Measurements from ENCODE around the gene CPXM2. TPM values are rescaled to one million over a fixed set of nuclear protein-coding genes. Genes with fewer than 3 reads are reported as not detected.

The CPXM2 gene
- total and polyA plus RNA-seq, 10 of the 15 experiments (the other 5 are each of a cell fraction or from before 2014, with no cell fraction given) = 0.08 to 1.1 (median 0.58) TPM

GRCh38 chr10:123748711-123749110, 142.9 kb downstream of the CPXM2 start (continued):
- no peak for TF ChIP-seq SMAD1 (IDR thresholded peaks at IDR 0.05; ENCODE audit: low read depth, partially characterized antibody)

GRCh38 chr10:123747426-123747825, 144.2 kb downstream of the CPXM2 start:
- intact Hi-C loops (cut with micrococcal nuclease; ENCODE audit: unreplicated experiment) (loop anchor here (10.0 kb wide), 1 partner anchor 217 kb away; no protein-coding TSS in a partner anchor), in situ Hi-C loops (cut with MboI) (no loop called here)
- no peak for FAIRE-seq
- Histone ChIP-seq H3K4me1 (ENCODE audit: control insufficient read depth, insufficient read depth, low read length) (no peaks in the 10 kb centered on the region), H3K36me3 (ENCODE audit: control insufficient read depth in 2 of 2, insufficient read depth in 2 of 2, low read length in 1 of 2) (no peaks in the 10 kb centered on the region), H3K4me3 (no peak overlapping the region), H3K27me3 (replicated peaks in 1 of 2; ENCODE audit: control insufficient read depth in 2 of 2, insufficient read depth in 2 of 2, low read length in 1 of 2) (peaks cover 2% of the 10 kb centered on the region in 2 experiments; a peak in 3 of 4 replicates), H4K20me1 (ENCODE audit: control insufficient read depth, insufficient read depth) (no peaks in the 10 kb centered on the region), H3K79me2 (ENCODE audit: control insufficient read depth, insufficient read depth, low read length) (no peaks in the 10 kb centered on the region), H3K4me2 (ENCODE audit: control insufficient read depth, insufficient read depth) (no peak overlapping the region), H3K9me3 (replicated peaks; ENCODE audit: control insufficient read depth, insufficient read depth, low read length) (no peaks in the 10 kb centered on the region), H3K27ac (ENCODE audit: control insufficient read depth, insufficient read depth) (no peak overlapping the region), H3K9ac (ENCODE audit: control insufficient read depth, insufficient read depth, low read length) (no peak overlapping the region), H2AFZ (ENCODE audit: control insufficient read depth, low read depth, low read length) (no peak overlapping the region)
- ChIA-PET SMC1A (ENCODE audit: uncharacterized antibody, unreplicated experiment) (no interaction called here), CTCF (no interaction called here), RAD21 (ENCODE audit: unreplicated experiment) (no interaction called here), POLR2A (no interaction called here)
- WGBS (ENCODE audit: insufficient coverage, insufficient replicate concordance, low lambda C conversion rate, missing lambda C conversion rate) = 28% methylated on average over 3 of the region's 3 CpGs
- DNase-seq (ENCODE audit: low read depth, low spot score) = no peak
- ATAC-seq = no peak
- TF ChIP-seq CHD2 (IDR thresholded peaks at IDR 0.05; ENCODE audit: borderline replicate concordance, low read depth, low read length) = no peak
- TF ChIP-seq BCLAF1 (IDR thresholded peaks at IDR 0.05) = no peak
- TF ChIP-seq SIN3A (IDR thresholded peaks at IDR 0.05; ENCODE audit: low read depth, low read length) = no peak
- TF ChIP-seq HDGF (IDR thresholded peaks at IDR 0.05) = no peak
- TF ChIP-seq RCOR1 (conservative IDR thresholded peaks at IDR 0.05; ENCODE audit: low read depth, low read length) = no peak
- TF ChIP-seq KLF5 (IDR thresholded peaks at IDR 0.05; ENCODE audit: partially characterized antibody) = no peak
- TF ChIP-seq EED (IDR thresholded peaks at IDR 0.05; ENCODE audit: low read depth) = no peak
- TF ChIP-seq SP1 (IDR thresholded peaks at IDR 0.05; ENCODE audit: low read depth, low read length) = no peak
- TF ChIP-seq ZBED1 (IDR thresholded peaks at IDR 0.05; ENCODE audit: borderline replicate concordance) = no peak
- TF ChIP-seq KAT2A (conservative IDR thresholded peaks at IDR 0.05; ENCODE audit: control insufficient read depth, low read depth, low read length) = no peak
- no peak for TF ChIP-seq GATAD2B (conservative IDR thresholded peaks at IDR 0.05; ENCODE audit: low read depth)
- TF ChIP-seq NR2C1 (IDR thresholded peaks at IDR 0.05) = no peak
- no TSS peak for BruUV-seq (replicated peaks)
